ENCODE measurements around the gene SLC6A6.
"Not testable (repeated sequence)": the region's sequence is repeated elsewhere in the genome, so short reads cannot be mapped to it uniquely, and the experiment has no call there.

Gene SLC6A6

DNA sequence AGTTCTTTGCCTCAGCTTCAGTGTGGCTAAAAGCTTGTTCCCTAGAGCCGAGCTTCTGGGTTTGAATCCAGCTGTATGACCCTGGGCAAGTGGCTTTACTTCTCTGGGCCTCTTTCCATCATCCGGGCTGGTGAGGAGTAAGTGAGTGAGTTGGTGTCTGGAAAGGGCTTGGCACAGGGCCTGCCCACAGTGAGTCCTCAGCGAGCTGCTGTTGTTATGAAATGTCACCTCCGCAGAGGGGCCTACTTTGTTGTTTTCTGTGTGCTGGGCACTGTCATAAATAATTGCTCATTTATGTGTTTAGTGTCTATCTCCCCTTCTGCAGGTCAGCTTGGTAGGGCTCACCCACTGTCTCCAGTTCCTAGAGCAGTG, 31.7 kb downstream of the SLC6A6 start:
- in situ Hi-C loops (cut with MboI; ENCODE audit: low sequenced_read_pairs), result no loop called here

DNA sequence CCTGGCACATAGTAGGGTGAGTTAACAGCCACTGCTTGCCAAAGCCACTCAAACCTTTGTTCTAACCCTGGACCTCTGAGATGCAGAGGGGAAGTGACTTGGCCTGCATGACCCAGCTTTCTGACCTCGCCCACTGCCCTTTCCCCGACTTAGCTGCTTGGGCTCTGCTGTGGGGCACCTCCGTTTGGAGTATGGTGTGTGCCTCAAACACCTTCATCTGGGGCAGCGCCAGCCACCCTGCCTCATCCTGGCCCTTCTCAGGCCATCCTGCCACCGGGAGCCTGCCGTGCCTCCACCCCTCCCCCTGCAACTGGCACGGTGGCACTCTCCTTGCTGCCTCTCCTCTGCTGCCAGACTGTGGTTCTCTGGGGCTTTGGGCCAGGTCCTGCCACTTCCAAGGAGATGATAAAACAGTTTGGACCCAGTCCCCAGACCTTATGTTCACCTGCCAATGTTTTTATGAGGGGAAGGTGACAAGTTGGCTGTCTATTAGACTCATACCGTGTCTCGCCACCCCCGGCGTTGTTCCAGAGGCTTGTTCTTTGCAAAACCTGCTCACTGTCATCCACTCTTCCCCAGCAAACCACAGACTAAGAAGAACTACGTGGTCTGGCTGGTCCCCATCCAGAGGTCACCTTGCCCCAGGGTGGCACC, 32.2 kb downstream of the SLC6A6 start:
- in situ Hi-C loops (cut with MboI; ENCODE audit: low sequenced_read_pairs), result no loop called here

DNA sequence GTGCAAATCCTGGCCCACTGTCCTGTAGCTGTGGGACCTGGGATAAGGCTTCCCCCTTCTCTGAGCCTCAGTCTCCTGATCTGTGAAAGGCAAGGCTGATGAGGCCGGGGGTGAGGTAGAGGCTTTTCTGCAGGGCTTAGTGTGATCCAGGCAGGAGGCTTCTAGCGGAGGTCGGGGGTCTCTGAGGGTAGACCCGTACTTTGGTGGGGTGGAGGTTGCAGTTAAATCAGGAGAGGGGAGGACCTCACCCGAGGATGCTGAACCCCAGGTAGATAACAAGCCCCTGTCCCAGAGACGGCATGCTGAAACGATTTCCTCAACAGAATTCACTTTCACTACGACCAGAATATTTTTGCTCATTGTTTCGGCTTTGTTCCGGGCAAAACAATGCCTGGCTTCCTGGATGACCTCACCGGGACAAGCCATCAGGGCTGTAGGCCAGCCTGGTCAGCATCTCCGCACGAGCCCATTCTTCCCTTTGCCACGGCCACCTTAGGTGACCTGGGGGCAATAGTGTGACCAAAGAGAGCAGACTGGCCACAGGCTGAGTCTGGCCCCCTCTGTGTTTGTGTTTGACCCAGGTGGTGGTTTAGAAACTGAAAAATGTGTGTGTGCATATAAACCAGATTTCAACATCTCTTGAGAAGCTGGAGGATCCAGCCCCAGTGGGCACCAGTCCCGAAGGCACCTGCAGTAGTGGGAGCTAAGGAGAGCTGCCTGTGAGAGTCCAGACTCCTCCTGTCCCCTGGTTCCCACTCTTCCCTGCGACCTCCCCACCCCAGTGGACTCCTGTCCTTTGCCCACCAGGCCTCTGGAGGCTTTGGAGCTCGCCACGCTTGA, 33.0 kb downstream of the SLC6A6 start:
- in situ Hi-C loops (cut with MboI; ENCODE audit: low sequenced_read_pairs), result no loop called here

DNA sequence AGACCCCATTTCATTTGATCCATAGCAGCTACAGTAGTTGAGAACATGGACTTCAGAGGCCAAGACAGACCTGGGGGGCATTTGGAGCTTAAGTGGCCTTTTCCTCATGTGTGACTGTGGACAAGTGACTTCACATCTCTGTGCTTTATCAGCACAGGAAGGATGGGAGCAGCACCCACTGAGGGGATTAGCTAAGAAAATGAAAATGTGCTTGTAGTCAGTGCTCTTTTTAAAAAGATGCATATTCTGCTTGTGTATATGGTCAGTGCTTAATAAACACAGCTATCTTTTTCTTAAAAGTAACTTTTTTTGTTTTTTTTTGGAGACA, 34.5 kb downstream of the SLC6A6 start:
- in situ Hi-C loops (cut with MboI; ENCODE audit: low sequenced_read_pairs), result no loop called here

DNA sequence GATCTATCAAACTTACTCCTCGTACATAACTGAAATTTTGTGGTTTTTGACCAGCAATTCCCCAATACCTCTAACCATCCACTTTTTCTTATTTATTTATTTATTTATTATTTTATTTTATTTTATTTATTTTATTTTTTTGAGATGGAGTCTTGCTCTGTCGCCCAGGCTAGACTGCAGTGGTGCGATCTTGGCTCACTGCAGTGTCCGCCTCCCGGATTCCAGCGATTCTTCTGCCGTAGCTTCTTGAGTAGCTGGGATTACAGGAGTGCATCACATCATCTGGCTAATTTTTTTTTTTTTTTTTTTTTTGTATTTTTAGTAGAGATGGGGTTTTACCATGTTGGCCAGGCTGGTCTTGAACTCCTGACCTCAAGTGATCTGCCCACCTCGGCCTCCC, 35.3 kb downstream of the SLC6A6 start:
- in situ Hi-C loops (cut with MboI; ENCODE audit: low sequenced_read_pairs), result not testable (repeated sequence)

DNA sequence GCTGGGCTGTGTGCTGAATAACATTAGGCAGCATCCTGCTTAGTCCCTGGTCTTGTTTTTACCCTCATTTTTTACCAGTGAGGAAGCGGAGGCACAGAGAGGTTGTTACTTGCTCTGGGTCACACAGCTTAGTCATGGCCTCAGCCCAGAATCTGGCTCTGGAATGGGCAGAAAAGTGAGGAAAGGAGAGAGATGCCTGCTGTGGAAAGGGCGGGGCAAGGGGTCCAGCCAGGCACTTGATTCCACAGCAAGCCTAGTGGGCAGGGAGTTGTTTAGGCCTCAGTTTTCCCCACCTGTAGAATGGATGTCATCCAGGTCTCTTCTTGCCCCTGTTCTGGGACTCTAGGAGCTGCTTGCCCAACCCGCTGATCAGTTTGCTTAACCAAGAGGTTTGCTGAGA, 35.9 kb downstream of the SLC6A6 start:
- in situ Hi-C loops (cut with MboI; ENCODE audit: low sequenced_read_pairs), result no loop called here

DNA sequence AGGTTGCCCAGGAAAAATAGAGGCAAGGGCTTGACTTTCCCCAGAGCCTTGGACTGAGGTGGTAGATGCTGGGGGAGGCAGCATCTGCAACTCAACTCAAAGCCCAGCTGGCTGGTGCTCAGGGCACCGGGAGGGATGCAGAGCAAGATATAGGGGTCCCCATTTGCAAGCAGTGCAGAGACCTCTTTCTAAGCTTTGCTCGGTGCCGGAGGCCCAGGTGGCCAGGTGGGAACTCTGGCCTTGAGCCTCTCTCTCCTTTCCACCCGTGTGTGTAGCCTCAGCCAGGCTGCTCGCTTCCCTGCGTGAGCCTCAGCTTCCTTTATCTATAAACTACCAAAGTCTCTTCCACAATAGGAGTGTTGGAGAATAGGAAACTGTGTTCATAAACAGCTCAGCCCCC, 36.5 kb downstream of the SLC6A6 start:
- in situ Hi-C loops (cut with MboI; ENCODE audit: low sequenced_read_pairs), result no loop called here

DNA sequence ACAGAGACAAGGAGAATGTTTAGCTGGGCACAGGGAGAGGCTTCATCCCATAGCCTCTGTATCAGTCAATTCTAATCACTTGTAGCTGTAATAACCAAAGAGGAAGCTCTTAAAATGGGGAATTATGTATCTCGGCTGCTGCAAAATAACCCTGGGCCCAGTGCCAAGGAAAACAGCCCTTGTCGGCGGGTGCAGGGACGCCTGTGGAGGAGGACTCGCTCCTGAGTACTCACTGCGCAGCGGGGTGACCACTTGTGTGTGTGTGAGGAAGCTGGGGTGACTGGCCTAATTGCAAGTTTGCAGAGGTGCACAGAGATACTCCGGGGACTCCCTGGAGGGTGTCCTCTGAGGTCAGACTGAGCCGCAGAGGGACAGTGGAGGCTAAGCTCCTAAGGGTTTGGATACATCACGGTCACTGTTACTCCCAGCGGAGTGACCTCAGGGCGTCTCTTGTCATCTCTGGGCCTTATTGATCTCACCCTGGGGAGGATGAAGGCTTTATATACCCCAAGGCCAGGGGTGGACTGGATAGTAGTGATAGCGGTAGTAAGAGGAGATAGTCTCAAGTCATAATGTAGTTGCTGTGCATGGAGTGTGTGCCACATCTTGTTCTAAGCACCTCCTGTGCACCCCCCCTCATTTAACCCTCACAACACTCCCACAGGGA, 37.2 kb downstream of the SLC6A6 start:
- in situ Hi-C loops (cut with MboI; ENCODE audit: low sequenced_read_pairs), result no loop called here

DNA sequence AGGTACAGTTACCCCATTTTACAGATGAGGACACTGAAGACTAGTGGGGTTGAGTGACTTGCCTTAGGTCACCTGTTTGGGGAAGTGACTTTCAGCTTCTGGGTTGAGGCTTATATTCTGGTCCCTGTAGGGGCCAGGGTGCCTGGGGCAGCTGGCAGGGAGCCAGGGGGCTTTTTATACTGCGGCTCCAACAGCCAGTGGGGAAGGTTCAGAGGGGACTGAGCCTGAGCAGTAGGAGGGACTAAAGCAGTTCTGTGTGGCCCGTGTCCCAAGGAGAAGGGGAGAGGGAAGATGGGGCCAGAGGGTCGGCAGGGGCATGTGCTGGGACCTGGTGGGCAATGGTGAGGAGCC, 37.7 kb downstream of the SLC6A6 start:
- in situ Hi-C loops (cut with MboI; ENCODE audit: low sequenced_read_pairs), result no loop called here

DNA sequence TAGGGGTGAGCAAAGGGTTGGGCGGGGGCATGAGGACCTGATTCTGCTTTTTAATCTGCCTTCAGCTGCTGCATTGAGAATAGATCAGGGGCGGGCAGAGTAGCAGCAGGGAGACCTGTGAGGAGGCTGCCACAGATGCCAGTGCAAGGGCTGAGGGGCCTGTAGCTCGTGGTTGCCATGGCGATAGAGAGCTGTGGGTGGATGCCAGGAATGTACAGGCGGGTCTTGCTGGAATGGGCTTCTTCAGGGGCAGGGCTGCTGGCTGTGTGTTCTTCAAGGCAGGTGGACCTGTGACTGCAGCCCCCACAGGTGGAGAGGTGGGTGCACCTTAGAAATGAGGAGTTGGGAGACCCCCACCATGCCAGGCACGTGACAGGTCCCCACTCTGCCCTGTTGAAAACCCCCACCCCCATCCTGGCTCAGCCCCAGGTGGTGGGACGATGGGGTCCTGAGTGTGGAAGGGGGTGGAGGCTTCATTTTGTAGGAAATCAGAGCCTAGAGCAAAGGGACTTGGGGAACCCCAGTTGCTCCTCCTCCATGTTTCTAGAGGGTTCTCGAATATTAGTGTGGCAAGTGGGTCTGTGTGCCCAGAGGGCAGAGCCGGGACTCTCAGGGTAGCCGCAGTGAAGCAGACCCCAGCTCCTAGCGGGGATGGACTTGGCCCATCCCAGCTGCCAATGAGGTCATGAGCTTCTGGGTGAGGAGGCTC, 38.3 kb downstream of the SLC6A6 start:
- in situ Hi-C loops (cut with MboI; ENCODE audit: low sequenced_read_pairs), result no loop called here

DNA sequence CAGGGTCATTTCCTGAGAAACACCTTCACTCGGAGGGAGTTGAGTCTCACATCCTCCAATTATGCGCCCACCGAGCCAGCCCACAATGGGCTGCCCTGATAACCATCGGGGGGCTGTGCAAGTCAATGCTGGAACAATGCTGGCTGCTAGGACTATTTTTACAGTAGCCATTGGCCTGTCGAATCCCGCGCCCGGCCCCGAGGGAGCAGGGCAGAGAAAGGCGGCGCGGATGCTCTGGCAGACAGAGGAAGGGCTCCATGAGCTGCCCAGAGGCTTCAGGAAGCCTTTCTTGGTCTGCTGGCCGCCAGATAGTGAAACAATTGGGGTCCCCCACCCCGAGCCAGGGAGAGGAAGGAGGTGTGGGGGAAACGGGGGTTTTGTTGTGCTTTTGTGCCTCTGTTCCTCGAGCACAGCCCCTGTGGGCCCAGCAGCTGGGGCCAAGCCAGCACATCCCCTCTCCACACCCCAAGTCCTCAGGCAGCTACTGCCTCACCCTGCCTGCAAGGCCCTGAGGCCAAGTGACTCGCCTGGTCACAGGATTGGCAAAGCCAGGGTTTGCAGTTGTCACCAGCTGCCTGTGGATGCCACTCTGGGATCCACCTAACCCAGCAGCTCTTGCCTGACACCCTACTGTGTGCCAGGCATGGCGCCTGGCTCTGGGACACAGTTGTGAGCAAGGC, 39.0 kb downstream of the SLC6A6 start:
- in situ Hi-C loops (cut with MboI; ENCODE audit: low sequenced_read_pairs), result no loop called here

DNA sequence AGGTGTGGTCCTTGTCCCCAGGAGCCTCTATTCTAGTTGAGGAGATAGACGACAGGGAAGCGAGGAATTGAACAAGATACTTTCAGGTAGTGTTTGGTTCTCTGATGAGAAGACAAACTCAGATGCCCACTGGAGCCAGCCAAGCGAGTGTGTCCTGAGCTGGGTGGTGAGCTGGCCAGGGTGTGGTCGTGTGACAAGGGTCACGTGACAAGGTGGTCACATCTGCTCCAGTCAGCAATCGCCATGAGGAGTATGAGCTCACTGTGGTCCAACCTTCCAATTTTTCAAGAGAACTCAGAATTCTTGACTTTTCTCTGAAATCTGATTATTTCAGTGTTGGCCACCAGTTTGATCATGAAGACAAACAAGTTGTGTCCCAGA, 39.5 kb downstream of the SLC6A6 start:
- in situ Hi-C loops (cut with MboI; ENCODE audit: low sequenced_read_pairs), result no loop called here

DNA sequence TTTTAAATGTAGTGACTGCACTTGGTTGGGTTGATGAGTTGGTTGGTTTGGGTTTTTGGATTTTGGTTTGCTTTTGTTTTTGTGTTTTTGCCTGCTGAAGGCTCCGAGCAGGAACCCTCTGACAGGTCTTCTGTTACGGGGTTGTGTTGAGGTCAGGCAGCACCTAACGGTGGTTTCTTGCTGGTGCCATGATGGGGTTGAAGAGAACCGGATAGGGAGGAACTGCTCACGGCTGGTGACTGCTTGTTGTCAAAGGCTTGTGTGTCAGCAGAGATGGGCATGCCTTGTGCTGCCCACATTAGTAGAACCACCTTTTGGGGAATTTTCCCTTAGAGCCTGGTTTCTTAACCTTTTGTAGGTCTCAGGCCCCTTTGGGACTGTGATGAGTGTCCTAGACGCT, 42.0 kb downstream of the SLC6A6 start:
- in situ Hi-C loops (cut with MboI; ENCODE audit: low sequenced_read_pairs), result no loop called here

DNA sequence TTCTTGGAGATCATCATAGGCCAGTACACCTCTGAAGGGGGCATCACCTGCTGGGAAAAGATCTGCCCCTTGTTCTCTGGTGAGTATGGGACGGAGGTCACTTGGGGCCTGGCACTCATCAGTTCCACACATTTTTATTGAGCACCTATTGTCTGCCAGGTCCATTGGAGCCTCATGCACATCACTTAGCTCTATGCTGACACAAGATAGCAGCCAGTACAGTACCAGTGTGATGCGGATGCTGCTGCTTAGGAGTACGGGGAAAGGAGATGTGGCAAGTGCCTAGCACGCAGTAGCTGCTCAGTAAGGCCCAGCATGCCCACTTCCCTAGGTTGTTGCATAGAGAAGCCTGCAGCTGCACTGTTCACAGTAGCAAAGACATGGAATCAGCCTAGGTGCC, 43.4 kb downstream of the SLC6A6 start:
- in situ Hi-C loops (cut with MboI; ENCODE audit: low sequenced_read_pairs), result no loop called here

DNA sequence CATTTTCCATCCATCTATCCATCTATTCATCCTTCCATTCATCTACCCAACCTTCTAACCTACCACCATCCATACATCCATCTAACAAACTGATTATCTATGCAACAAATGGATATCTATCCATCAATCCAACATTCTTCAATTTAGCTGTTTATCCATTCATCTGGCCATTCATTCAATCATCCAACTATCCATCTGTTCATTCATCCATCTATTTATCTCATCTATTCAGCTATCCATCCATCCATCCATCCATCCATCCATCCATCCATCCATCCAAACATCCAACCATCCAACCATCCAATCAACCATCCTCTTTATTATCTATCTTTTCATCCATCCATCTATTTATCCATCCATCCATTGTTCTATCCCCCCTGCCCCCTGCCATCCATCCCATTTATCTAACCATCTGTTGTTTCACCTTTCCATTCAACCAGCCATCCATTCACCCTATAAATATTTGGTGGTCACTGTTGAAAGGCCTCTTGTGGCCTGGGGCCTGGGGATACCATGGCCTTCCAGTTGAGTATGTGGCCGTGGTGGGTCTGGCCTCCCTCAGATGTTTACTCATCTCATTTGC, 44.7 kb downstream of the SLC6A6 start:
- in situ Hi-C loops (cut with MboI; ENCODE audit: low sequenced_read_pairs), result no loop called here

DNA sequence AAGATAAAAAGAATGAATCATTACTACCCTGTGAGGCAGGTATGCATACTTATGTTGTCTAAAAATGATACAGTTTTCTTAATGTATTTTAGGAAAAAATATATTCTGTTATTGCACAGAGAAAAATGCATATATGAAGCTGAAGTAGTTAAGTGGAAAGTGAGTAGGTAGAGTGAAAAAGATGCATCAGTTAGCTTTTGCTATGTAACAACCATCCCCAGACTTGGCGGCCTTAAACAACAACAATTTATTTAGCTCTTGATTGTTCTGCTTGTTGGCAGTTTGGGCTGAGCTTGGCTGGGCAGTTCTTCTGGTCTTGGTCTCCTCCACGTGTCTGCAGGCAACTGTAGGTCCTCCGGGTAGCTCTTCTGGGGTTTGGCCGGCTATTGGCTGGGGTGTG, 45.7 kb downstream of the SLC6A6 start:
- in situ Hi-C loops (cut with MboI; ENCODE audit: low sequenced_read_pairs), result no loop called here

DNA sequence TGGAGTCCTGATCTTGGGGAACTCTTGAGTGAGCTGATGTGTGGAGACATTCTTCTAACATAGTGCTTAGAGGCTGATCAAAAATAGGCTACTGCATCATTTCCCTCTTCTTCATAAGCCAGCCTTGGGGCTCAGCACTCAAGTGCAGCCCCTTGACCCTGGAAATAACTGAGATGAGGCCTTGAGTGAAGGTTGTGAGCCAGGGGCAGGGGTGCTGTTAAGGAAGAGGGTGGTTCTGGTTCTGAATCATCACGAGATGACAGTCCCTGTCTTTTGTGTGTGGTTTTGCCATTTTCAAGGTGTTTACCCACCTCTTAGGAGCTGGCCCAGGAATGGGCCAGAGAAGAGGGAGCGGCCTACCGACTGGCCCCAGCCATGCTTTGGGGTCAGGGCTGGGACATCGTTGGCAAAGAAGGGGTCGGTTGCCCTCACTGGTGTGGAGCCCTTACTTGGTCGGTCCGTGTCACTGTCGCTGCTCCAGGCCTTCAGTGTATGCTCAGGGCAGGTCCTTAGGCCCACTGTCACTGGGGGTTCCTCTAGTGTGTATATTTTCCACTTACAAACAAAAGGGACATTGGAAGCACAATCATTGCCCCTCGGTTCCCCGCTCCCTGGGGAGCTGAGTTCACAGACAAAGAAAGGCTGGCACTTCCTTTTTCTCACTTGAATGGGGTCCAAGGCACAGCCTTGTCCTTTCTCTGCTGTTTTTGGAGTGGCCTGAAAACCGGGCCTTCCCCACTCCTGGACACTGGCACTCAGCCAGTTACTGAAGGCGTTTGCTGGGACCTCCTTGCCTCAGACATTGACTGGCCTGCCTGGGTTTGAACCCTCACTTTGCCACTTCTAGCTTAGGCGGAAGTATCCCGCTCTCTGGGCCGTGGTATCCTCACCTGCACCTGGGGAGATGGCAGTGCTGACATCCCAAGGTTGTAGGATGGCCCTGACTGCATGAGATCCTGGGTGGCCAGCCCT, 46.6 kb downstream of the SLC6A6 start:
- in situ Hi-C loops (cut with MboI; ENCODE audit: low sequenced_read_pairs), result no loop called here

DNA sequence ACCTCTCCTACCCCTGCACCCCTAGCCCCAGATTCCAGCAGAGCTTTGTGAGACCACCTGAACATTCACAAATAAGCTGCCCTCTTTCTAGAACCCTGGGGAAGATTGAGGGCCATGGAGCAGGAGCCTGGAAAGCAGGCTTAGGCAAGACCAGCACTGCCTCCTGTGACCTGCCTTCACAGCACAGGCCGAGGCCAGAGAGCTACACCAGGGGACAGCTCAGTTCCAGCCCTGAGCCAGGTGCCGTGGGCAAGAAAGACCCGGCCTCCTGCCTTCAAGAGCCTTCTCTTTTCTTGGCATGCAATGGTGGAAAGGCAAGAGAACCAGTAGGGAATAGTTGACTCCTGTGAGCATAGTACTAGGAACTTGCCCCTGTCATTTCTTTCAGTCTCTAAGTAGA, 48.1 kb downstream of the SLC6A6 start:
- in situ Hi-C loops (cut with MboI; ENCODE audit: low sequenced_read_pairs), result no loop called here

DNA sequence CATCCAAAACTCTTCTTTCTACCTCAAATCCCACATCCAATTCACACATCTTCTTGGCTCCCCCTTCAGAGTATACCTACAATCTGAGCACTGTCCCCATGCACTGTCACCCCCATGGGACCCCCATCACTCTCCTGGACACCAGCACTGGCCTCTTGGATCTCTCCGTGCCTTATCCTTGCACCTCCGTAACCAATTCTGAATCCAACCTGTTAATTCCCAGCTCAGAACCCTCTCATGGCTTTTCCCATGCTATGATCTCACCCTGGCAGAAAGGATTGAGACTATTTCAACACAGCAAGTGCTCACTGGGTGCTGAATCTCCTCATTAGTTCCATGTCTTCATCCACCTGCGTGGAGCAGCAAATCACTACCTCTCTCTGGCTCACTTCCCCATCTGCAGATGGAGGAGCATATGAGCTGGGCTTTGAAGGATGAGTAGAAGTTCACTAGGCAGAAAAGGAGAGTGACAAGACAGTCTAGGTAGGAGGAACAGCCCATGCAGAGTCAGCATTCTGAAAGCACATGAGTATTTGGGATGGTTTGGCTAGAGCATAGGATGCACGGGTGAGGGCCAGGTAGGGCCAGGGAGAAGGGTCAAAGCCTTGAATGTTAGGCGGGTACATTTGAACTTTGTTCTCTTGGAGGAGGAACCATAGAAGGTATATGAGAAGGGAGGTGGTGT, 48.7 kb downstream of the SLC6A6 start:
- in situ Hi-C loops (cut with MboI; ENCODE audit: low sequenced_read_pairs), result no loop called here

Measured in HL-60/S4 treated with retinoic acid at 250 ng/mL for 4 days and 3 days (cell line).